SK-N-SH (cell line): ENCODE data around the gene PRDM5. TPM values are rescaled to one million over a fixed set of nuclear protein-coding genes. Genes with fewer than 3 reads are reported as not detected.

Experiments used
- CTCF ChIA-PET: fragments of 300-600, 350-600 bp; formaldehyde crosslinking; extraction: SDS; loops from one replicate; lab custom pipeline; 2021; lab: Yijun Ruan, JAX
- POLR2A ChIA-PET: fragments of 350-600 bp; sonication (Branson Sonifier 250); formaldehyde crosslinking; extraction: SDS; loops from one replicate; lab custom pipeline; 2020; ENCODE audit warnings: antibody characterized with exemption, inconsistent platforms; lab: Yijun Ruan, JAX
- DNase-seq: peaks from one replicate; pipeline ENCODE4 v3.0.0; 2012
- H2AFZ ChIP-seq: fragments of 200-600 bp; sonication (generic); 2 replicates; pipeline ENCODE4 v1.8.1; 2016; ENCODE audit warnings: antibody characterized with exemption, mild to moderate bottlenecking, low read depth
- H3F3A ChIP-seq: fragments of 200-600 bp; sonication (generic); replicated peaks from 2 replicates; pipeline ENCODE3; 2016; ENCODE audit warnings: antibody characterized with exemption, mild to moderate bottlenecking; ENCODE audit not compliant: insufficient read depth
- H3K27ac ChIP-seq, 2 experiments: fragments of 200-500 bp in 1 of 2; fragments of 200-600 bp in 1 of 2; sonication (Bioruptor generic) in 1 of 2; sonication (generic), shearing (Covaris generic) in 1 of 2; 2 replicates each; pipeline versions ENCODE4 v1.5.1 to v1.6.1; 2014 to 2016; ENCODE audit warnings: low read depth in 2 of 2, inconsistent platforms in 1 of 2, low read length in 1 of 2, mild to moderate bottlenecking in 1 of 2, mixed read lengths in 1 of 2
- H3K27me3 ChIP-seq: fragments of 200-600 bp; sonication (generic), shearing (Covaris generic); 2 replicates; pipeline ENCODE4 v1.6.1; 2016; ENCODE audit warnings: mixed run types; ENCODE audit not compliant: insufficient read depth
- H3K36me3 ChIP-seq, 2 experiments: fragments of 200-500 bp in 1 of 2; fragments of 200-600 bp in 1 of 2; sonication (Bioruptor generic) in 1 of 2; sonication (generic) in 1 of 2; replicated peaks in 1 of 2; 2 replicates each; pipeline versions ENCODE3 to v1.5.1; 2014 to 2016; ENCODE audit warnings: low read length in 1 of 2, mild to moderate bottlenecking in 1 of 2; ENCODE audit not compliant: insufficient read depth in 2 of 2, control insufficient read depth in 1 of 2
- H3K4me1 ChIP-seq, 2 experiments: fragments of 200-500 bp in 1 of 2; fragments of 200-600 bp in 1 of 2; sonication (Bioruptor generic) in 1 of 2; sonication (generic), shearing (Covaris generic) in 1 of 2; 2 replicates each; pipeline versions ENCODE4 v1.5.1 to v1.6.1; 2014 to 2016; ENCODE audit warnings: low read depth in 1 of 2, low read length in 1 of 2, mixed run types in 1 of 2; ENCODE audit not compliant: insufficient read depth in 2 of 2, control insufficient read depth in 1 of 2
- H3K4me2 ChIP-seq: fragments of 200-600 bp; sonication (generic), shearing (Covaris generic); 2 replicates; pipeline ENCODE4 v1.6.1; 2017; ENCODE audit warnings: mixed run types
- H3K4me3 ChIP-seq, 2 experiments: fragments of 200-500 bp in 1 of 2; fragments of 200-600 bp in 1 of 2; sonication (Bioruptor generic) in 1 of 2; sonication (generic), shearing (Covaris generic) in 1 of 2; 2 replicates each; pipeline versions ENCODE4 v1.5.1 to v1.8.1; 2014 to 2016; ENCODE audit warnings: low read depth in 2 of 2, inconsistent platforms in 1 of 2, low read length in 1 of 2, mild to moderate bottlenecking in 1 of 2, mixed read lengths in 1 of 2, moderate library complexity in 1 of 2
- H3K79me2 ChIP-seq: fragments of 200-600 bp; sonication (generic); 2 replicates; pipeline ENCODE4 v1.8.1; 2017; ENCODE audit warnings: mild to moderate bottlenecking; ENCODE audit not compliant: insufficient read depth
- H3K9ac ChIP-seq: fragments of 200-600 bp; sonication (generic); 2 replicates; pipeline ENCODE4 v1.6.1; 2017; ENCODE audit warnings: mixed run types
- H3K9me2 ChIP-seq: fragments of 200-600 bp; sonication (generic); 2 replicates; pipeline ENCODE4 v1.6.1; 2017; ENCODE audit warnings: mixed run types
- H3K9me3 ChIP-seq: fragments of 200-600 bp; sonication (generic); 2 replicates; pipeline ENCODE4 v1.6.1; 2017; ENCODE audit warnings: mixed run types, mild to moderate bottlenecking, moderate library complexity
- H4K20me1 ChIP-seq: fragments of 200-600 bp; sonication (generic); 2 replicates; pipeline ENCODE4 v1.6.1; 2017; ENCODE audit warnings: mild to moderate bottlenecking, mixed run types; ENCODE audit not compliant: insufficient read depth
- CHD2 ChIP-seq: fragments of 150-350 bp; IDR thresholded peaks from 2 replicates; pipeline ENCODE4 v1.6.1; 2018; ENCODE audit warnings: low read length; ENCODE audit not compliant: partially characterized antibody
- CTCF ChIP-seq: fragments of 200-600 bp; sonication (generic); IDR thresholded peaks from 2 replicates; pipeline ENCODE4 v1.6.1; 2017; ENCODE audit warnings: antibody characterized with exemption, mild to moderate bottlenecking, moderate library complexity
- ELF1 ChIP-seq: IDR thresholded peaks from 2 replicates; pipeline ENCODE4 v1.4.0; 2012
- EP300 ChIP-seq, 2 experiments: IDR thresholded peaks; 2 replicates each; pipeline versions ENCODE4 v1.4.0 to v1.6.1; 2012; ENCODE audit warnings: borderline replicate concordance in 1 of 2, low read depth in 1 of 2, low read length in 1 of 2
- FOSL2 ChIP-seq: IDR thresholded peaks from 2 replicates; pipeline ENCODE4 v1.4.0; 2012; ENCODE audit warnings: low read depth, mild to moderate bottlenecking, moderate library complexity, borderline replicate concordance
- GATA2 ChIP-seq: sonication (generic); formaldehyde crosslinking; IDR thresholded peaks from 2 replicates; pipeline ENCODE4 v1.5.0; 2020; ENCODE audit warnings: mild to moderate bottlenecking, missing genetic modification reagents
- IRF3 ChIP-seq: fragments of 150-350 bp; IDR thresholded peaks from 2 replicates; pipeline ENCODE4 v1.6.1; 2016; ENCODE audit warnings: mild to moderate bottlenecking, low read depth, low read length
- MAX ChIP-seq: IDR thresholded peaks from 2 replicates; pipeline ENCODE4 v1.4.0; 2012; ENCODE audit warnings: low read depth
- MEF2A ChIP-seq: IDR thresholded peaks from 2 replicates; pipeline ENCODE4 v1.4.0; 2012; ENCODE audit warnings: low read depth, borderline replicate concordance
- NFIC ChIP-seq: IDR thresholded peaks from 2 replicates; pipeline ENCODE4 v1.4.0; 2012; ENCODE audit warnings: borderline replicate concordance
- NRF1 ChIP-seq: IDR thresholded peaks from 2 replicates; pipeline ENCODE4 v1.6.1; 2012; ENCODE audit warnings: low read depth, mild to moderate bottlenecking, low read length
- RCOR1 ChIP-seq: fragments of 150-350 bp; IDR thresholded peaks from 2 replicates; pipeline ENCODE4 v1.6.1; 2017; ENCODE audit warnings: antibody characterized with exemption, low read length
- REST ChIP-seq: IDR thresholded peaks from 2 replicates; pipeline ENCODE4 v1.6.1; 2012; ENCODE audit warnings: mild to moderate bottlenecking, low read depth, low read length, moderate library complexity
- RFX5 ChIP-seq: IDR thresholded peaks from 2 replicates; pipeline ENCODE4 v1.6.1; 2012; ENCODE audit warnings: mild to moderate bottlenecking, improper control_type of control experiment, low read length
- RXRA ChIP-seq: IDR thresholded peaks from 2 replicates; pipeline ENCODE4 v1.4.0; 2012; ENCODE audit warnings: low read depth, mild to moderate bottlenecking, borderline replicate concordance
- SIN3A ChIP-seq: IDR thresholded peaks from 2 replicates; pipeline ENCODE4 v1.6.1; 2012; ENCODE audit warnings: low read depth, mild to moderate bottlenecking, low read length, moderate library complexity, borderline replicate concordance
- TAF1 ChIP-seq: IDR thresholded peaks from 2 replicates; pipeline ENCODE4 v1.6.1; 2012; ENCODE audit warnings: low read depth, mild to moderate bottlenecking, low read length, moderate library complexity, borderline replicate concordance
- TEAD4 ChIP-seq: IDR thresholded peaks from 2 replicates; pipeline ENCODE4 v1.4.0; 2012; ENCODE audit warnings: mild to moderate bottlenecking, borderline replicate concordance; ENCODE audit not compliant: insufficient read depth
- YY1 ChIP-seq: IDR thresholded peaks from 2 replicates; pipeline ENCODE4 v1.4.0; 2012; ENCODE audit warnings: low read depth, mild to moderate bottlenecking
- WGBS: methylation state at CpG from one replicate; pipeline ENCODE4 v1.1.6; 2017; ENCODE audit warnings: low lambda C conversion rate; 5-methylcytosine and 5-hydroxymethylcytosine counted together
- polyA plus RNA-seq, 3 experiments: library from polyadenylated mRNA; depleted of rRNA; stranded (reverse); fragments of >200 nt; gene quantifications; 2 replicates each; pipeline ENCODE4 v1.2.3, GENCODE V29; 2012

PRDM5 gene
- polyA plus RNA-seq, 1 of the 3 experiments (the other 2 are of a cell fraction) = 3.8 TPM

GRCh38 chr4:120664851-120665250 is 257.7 kb downstream of the PRDM5 start:
- DNase-seq = no peak
- H2AFZ ChIP-seq = no peak overlapping the region
- no peaks in the 10 kb centered on the region for H3K9me2 ChIP-seq
- H3K27me3 ChIP-seq = no peaks in the 10 kb centered on the region
- ChIA-PET POLR2A (no interaction called here), CTCF (interaction anchor here (1.4 kb wide), 1 partner anchor 313 kb away, joined by 3 read pairs; no protein-coding TSS in a partner anchor)
- WGBS = 64% methylated on average over 3 of the region's 3 CpGs
- no peaks in the 10 kb centered on the region for H3K36me3 ChIP-seq
- no peak overlapping the region for H3K9ac ChIP-seq
- H3K79me2 ChIP-seq = no peaks in the 10 kb centered on the region
- no peak overlapping the region for H3K4me3 ChIP-seq
- no peaks in the 10 kb centered on the region for H3F3A ChIP-seq
- no peak for TF ChIP-seq REST
- TF ChIP-seq TEAD4 = no peak
- TF ChIP-seq EP300 (IDR thresholded peaks at IDR 0.05; ENCODE audit: borderline replicate concordance in 1 of 2, low read depth in 1 of 2, low read length in 1 of 2) = no peak
- no peak for TF ChIP-seq CHD2
- no peak for TF ChIP-seq FOSL2
- no peak for TF ChIP-seq NFIC
- TF ChIP-seq MAX = no peak
- no peak for TF ChIP-seq CTCF
- TF ChIP-seq RCOR1 = no peak
- no peak for TF ChIP-seq ELF1
- TF ChIP-seq RFX5 = no peak
- TF ChIP-seq GATA2 = no peak
- no peak for TF ChIP-seq RXRA
- TF ChIP-seq MEF2A = no peak
- TF ChIP-seq NRF1 = no peak
- no peak for TF ChIP-seq YY1
- no peak for TF ChIP-seq SIN3A
- no peak for TF ChIP-seq IRF3
- TF ChIP-seq TAF1 = no peak
- no peak overlapping the region for H3K27ac ChIP-seq
- no peak overlapping the region for H3K4me2 ChIP-seq
- no peaks in the 10 kb centered on the region for H3K9me3 ChIP-seq
- H4K20me1 ChIP-seq = no peaks in the 10 kb centered on the region
- H3K4me1 ChIP-seq = no peaks in the 10 kb centered on the region
